Measurements from ENCODE around the gene DYRK3.

The DYRK3 gene

GRCh38 chr1:206662396-206663092, 27.2 kb downstream of the DYRK3 start:
- DNase-seq = peak; percentile 30

GRCh38 chr1:206663362-206663761, 28.0 kb downstream of the DYRK3 start:
- DNase-seq = no peak

- peak; percentile 92 for DNase-seq
These were observed 28.7 kb downstream of the DYRK3 start for GRCh38 chr1:206663832-206664652.

GRCh38 chr1:206664740-206665139, 29.4 kb downstream of the DYRK3 start:
- DNase-seq = no peak

GRCh38 chr1:206666031-206666561, 30.8 kb downstream of the DYRK3 start:
- DNase-seq = no peak

- no peak for DNase-seq
These were observed 31.8 kb downstream of the DYRK3 start for GRCh38 chr1:206666954-206667665.

DNA sequence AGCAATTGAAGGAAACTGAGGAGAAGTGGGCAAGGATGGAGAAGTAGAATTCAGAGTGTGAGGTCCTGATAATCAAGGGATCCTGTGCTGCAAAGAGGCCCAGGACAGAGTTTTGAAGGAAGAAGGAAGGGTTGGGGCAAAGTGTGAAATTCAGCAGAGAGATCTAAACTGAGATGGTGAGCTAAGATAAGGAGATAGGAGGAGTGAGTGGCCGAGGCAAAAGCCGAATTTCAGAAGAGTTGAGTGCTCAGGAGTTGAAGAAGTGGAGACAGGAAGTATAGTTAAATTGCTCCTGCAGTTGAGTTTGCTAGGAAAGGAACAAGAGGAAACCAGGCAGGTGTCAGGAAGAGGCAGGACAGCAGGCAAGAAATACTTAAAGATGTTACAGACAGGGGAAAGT, 33.0 kb downstream of the DYRK3 start:
- DNase-seq = peak; percentile 65

DNA sequence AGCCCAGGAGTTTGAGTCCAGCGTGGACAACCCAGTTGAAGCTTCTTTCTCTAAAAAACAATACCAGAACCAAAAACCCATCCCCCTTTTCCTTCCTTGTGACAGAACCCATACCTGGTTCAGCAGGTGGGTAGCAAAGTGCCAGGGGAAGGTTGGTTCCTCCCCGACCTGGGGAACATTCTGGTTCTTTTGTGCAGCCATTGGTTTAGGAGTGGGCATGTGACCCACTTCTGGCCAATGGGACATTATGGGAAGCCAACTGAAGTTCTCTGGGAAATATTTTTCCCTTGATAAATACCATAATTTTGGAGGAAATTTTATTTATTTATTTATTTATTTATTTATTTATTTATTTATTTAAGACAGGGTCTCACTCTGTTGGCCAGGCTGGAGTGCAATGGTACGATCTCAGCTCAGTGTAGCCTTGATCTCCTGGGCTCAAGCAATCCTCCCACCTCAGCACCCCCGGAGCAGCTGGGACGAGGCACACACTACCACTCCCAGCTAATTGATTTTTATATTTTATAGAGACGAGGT, 33.6 kb downstream of the DYRK3 start:
- DNase-seq = no peak

DNA sequence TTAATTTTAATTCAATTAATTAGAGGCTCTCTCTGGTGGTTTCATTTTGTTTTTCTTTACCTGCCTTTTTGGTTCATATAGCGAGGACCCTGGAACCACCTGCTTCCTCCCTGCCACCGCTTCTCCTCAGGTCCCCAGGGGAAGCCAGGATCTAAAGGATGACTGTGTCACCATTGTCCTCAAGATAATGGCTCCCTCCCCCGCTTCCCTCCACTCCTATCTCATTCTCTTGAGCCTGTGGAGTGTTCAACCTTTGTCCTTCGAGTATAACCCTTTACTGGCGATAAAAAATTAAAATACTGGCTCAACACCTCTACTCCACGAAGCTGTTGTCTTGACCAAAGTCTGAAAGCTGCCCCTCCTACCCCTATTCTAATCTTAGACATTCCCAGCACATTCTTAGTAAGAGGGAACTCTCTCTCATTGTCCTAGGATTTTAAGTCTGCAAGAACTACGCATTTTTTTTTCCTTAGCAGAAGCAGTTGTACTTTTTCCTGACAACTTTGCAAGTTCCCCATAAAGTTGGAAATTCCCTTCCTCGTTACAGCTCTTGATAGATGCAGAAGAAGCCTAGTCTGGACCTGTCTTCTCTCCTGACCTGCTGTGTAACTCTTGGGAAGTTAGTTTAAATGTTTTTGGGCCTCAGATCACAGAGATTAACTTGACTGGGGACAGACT, 36.8 kb downstream of the DYRK3 start:
- peak; percentile 77 for DNase-seq

DNA sequence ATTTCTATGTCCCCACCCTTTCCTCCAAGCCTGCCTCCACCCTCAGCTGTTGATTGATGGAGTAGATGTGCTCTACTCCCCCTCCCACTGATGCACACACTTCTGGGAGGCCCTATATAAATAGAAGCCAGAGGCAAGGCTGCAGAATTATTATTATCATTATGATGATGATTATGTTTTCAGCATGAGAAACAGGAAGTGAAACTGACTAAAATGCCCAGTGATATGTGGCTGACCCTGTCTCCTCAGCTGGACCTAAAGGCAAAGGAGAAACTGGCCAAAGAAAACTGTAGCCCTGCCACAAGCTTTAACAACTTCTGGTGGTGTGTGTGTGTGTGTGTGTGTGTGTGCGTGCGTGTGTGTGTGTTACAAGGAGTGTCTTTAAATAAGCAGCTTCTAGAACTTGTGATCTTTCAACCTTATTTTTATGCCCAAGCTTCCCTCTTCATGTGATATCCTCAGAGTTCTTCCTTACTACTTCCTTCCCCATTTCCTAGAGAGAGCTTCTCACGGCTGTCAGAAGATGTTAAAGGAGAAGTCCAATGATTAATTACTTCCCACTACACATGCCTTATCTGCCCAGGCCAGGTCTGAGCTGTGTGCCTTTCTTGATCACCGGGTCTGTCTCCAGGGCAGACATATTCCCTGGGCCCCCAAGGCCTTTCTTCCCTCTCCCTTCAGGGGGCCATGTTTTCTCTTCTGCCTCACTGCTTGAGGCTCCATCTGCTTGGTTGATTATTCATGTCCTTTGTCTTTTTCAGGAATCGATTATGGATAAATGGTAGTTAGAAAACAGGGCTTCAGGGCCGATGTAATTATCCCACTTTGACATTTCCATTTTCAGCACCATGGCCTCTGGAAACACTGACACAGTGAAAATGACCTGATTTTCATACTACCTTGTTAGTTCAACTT, 37.8 kb downstream of the DYRK3 start:
- DNase-seq = peak; percentile 96

GRCh38 chr1:206674236-206674635, 38.9 kb downstream of the DYRK3 start:
- DNase-seq = no peak

DNA sequence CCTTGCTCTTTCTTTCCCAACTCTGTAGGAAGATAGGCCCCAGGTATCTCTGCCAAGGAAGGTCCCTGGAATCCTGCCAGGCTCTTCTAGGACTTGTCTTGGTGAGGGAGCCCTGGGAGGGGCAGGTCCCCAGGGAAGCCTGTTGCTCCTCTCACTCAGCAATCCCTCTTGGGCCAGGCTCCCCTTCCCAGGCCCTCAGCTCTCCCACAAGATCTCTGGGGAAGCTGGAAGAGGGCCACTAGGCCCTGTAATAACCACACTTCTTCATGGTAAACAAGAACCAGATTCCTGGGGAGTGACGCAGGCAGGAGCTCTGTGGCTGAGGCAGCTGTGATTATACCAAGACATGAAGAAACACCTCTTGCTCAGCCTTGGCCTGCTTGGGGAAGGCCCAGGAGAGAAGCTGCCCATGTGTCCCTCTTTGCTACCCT, 39.4 kb downstream of the DYRK3 start:
- no peak for DNase-seq

- DNase-seq = no peak
These were observed 41.2 kb downstream of the DYRK3 start for GRCh38 chr1:206676499-206676898.

GRCh38 chr1:206678490-206678889, 43.2 kb downstream of the DYRK3 start:
- DNase-seq = no peak

DNA sequence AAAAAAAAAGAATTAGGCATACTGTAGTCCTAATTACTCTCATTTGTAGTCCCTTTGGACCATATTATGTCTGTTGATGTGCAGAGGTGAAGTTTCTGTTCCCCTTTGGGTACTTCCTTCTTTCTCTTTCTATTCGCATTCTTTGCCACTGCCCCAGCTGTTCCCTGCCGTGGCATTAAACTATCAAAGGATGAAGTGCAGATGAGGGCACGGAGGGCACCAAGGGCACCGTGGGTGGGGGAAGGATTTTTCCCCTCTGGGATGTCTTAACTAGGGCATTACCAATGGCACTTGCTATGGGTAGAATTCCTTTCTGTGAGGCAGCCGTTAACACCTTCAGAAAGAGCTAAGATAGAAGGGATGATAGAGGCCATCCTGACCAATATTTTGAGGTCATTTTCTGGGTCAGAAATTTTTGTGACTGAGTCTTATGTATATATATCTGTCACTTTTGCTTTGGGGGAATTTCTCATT, 44.4 kb downstream of the DYRK3 start:
- peak; percentile 46 for DNase-seq

GRCh38 chr1:206680279-206680678, 44.9 kb downstream of the DYRK3 start:
- DNase-seq = no peak

DNA sequence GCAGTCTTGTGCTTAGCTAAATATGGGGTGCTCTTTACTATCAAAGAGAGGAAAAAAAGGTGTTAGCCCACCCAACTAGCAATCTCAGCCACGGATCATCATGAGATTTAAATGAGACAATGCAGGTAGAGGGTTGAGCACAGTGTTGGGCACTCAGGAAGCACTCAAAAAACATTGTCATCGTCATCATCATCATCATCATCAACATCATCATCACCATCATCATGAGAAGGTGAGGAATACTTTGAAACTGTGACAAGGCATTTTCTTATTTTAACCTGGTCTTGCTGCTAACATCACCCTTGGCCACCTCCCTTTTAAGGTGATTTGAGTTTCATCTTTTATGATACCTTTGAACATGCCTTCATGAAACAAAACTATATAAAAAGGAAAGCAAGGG, 46.0 kb downstream of the DYRK3 start:
- DNase-seq = no peak

DNA sequence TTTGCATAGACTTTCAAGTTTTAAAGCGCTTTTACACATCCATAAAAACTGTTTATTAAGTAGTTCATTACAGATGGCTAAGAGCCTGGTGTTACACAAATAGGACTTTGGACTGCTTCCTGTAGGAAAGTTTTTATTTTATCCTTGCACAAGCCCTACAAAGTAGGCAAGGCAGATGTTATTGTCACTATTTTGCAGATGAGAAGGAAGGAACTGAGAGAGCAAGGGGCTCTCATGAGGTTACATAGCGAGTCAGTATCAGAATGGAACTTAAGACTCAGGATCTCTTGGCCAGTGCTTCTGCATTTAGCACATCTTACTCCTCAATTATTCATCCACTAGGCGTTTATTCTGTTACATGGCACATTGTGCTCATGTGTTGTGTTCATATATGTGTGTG, 46.8 kb downstream of the DYRK3 start:
- no peak for DNase-seq

- DNase-seq = no peak
These were observed 48.0 kb downstream of the DYRK3 start for GRCh38 chr1:206683313-206683712.

GRCh38 chr1:206684003-206684402, 48.7 kb downstream of the DYRK3 start:
- DNase-seq = no peak
